ENCODE data around the gene CHD9.
"Not testable (repeated sequence)": the region's sequence is repeated elsewhere in the genome, so short reads cannot be mapped to it uniquely, and the experiment has no call there.

The CHD9 gene

GRCh38 chr16:53051255-53051654, 3.5 kb upstream of the CHD9 start:
- not testable (repeated sequence) for DNase-seq

DNA sequence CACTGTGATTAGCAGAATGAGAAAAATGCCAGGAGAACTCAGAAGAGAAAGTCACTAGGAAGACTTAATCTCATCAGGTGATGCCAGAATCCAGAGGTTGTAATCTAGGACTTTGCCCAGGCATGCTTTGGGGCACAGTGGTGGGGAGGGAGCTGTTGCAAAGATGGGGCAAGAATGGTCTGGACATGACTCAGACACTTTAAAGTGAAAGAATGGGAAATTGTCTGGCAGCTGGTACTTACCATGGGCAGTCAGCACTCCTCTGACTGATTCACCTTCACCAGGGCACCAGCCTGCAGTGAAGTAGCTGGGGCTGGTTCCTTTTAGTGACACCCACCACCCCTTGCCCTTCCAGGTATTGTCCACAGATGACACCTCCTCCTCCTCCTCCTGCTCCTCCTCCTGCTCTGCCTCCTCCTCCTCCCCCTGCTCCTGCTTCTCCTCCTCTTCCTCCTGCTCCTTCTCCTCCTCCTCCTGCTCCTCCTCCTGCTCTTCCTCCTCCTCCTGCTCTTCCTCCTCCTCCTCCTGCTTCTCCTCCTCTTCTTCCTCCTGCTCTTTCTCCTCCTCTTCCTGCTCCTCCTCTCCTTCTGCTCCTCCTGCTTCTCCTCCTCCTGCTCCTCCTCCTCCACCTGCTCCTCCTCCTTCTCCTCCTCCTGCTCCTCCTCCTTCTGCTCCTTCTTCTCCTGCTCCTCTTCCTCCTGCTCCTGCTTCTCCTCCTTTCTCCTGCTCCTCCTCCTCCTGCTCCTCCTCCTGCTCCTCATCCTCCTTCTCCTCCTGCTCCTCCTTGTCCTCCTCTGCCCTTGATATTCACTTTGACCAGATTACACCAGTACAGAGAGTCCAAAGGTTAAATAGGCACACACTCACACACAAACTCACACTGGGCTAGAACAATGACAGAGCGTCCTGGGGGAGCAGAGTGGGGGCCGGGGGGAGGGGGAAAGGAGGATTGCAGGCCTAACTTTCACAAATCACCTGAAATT, 2.0 kb upstream of the CHD9 start, which contains the start of gene CHD9NB:
Gene CHD9NB, minus strand, starts transcription at position 379 of the 983 bp plus-strand sequence. CDS start 8,739 bp downstream, outside the sequence.
- DNase-seq, result peak; percentile 20 to 68

- DNase-seq, result no peak
These were observed 673 bp upstream of the CHD9 start for GRCh38 chr16:53053967-53054669.

- peak in 1 of 2 experiments; percentile 50 for DNase-seq
These were observed 975 bp downstream of the CHD9 start for GRCh38 chr16:53055541-53056391.

- no peak for DNase-seq
These were observed 1.6 kb downstream of the CHD9 start for GRCh38 chr16:53056392-53056881.

- DNase-seq, result no peak
These were observed 2.9 kb downstream of the CHD9 start for GRCh38 chr16:53057658-53058057.

GRCh38 chr16:53058441-53058840, 3.6 kb downstream of the CHD9 start:
- no peak for DNase-seq

- no peak for DNase-seq
These were observed 4.1 kb downstream of the CHD9 start for GRCh38 chr16:53058882-53059281.

DNA sequence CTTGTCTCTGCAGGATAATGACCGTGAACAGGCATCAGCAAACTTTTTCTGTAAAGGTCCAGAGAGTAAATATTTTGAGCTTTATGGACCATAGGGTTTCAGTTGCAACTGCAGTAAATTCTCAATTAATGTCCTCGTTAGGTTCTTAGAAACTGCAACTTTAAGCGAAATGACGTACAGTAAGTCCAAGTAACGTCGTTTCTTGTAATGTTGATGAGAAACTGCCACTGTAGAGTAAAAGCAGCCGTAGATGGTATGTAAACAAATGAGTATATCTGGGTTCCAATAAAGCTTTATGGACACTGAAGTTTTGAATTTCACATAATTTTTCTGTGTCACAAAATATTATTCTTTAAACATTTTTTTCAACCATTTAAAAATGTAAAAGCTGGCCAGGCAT, 4.9 kb downstream of the CHD9 start:
- DNase-seq, result no peak

DNA sequence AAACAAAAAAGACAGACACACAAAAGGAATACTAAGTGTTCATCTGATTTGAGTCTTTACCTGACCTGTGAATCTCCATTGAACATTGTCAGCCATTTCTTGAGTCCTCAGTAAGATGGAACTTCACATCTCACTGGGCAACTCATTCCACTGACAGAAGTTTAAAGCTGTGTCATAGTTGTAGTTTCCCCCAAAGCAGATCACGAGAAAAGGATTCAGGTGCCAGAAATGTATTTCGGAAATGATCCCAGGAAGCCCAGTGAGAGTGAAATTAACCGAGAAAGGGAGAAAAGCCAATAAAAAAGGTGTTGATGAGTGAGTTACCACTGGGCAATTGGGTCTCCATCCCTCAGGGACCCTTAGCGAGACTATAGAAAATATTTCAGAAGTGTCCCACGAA, 6.5 kb downstream of the CHD9 start:
- no peak for DNase-seq

DNA sequence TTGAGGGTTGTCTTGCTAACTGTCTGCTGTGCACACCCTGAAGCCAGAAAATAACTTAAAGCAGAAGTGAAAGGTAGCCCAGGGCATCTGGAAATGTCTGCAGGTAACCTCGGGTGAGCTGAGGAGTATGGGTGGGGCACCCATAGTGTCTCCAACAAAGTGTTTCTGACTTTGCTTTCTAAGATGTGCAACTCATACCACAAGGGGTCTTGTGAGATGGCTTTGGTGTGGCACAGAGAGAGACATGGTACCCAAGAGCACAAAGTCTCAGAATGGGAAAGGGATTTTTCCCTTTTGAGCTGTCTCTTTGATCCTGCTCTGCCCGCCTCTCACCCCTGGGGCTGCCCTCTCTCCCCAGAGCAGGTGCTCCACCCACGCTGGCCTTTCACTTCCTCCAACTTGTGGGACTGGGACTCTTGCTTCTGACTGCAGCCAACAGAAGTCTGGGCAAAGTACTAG, 6.9 kb downstream of the CHD9 start:
- no peak for DNase-seq

DNA sequence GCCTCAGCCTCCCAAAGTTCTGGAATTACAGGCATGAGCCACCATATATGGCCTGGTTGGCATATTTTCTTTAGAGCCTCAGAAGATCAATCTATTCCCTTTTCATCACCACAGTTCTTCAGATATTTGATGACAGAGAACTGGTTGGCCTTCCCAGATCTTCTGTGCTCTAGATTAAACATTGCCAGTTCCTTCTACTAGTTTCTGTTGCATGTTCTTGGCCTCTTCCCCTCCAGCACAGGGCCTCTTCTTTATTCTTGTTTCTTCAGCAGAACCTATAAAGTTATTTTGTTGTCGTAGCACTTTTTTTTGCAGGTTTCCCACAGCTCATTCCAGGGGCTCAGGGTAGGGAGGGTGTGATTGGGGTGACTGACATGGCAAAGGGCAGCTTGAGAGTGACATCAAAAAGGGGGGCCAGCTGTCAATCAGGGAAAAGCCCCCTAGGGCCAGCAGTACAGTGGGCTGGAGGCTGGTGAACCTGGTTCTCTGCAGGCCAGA, 9.3 kb downstream of the CHD9 start:
- DNase-seq, result no peak

DNA sequence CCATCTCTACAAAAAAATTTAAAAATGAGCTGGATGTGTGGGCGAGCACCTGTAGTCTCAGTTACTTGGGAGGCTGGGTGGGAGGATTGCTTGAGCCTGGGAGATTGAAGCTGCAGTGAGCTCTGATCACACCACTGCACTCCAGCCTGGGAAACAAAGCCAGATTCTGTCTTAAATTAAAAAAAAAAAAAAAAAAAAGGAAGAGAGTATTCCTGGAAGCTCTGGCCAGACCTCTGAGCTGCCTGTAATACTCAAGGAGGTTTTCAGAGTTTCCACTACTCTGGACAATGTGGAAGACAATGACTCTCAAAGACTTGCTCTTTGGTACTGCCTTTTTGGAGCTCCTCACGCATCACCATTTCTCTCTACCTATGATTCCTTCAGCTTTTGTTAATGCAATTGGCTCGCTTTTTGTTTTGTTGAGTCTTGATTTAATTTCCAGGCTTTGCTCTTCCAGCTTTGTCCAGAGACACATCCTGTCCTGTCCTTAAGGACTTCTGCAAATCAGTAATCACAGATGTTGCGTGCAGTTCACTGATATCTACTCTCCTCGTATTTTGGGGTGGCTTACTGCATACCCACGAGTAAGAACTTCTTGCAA, 10.8 kb downstream of the CHD9 start:
- no peak for DNase-seq

DNA sequence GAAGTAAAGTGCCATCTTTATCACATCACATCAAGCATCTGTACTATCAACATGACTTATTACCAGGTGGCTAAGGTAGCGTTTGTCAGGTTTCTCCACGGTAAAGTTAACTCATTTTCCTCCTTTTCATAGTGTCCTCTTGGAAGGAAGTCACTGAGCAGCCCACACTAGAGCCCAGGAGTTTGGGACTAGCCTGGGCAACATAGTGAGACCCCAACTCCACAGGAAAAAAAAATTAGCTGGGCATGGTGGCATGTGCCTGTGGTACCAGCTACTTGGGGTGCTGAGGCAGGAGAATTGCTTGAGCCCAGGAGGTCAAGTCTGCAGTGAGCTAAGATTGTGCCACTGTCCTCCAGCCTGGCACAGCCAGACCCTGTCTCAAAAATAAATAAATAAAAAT, 12.9 kb downstream of the CHD9 start:
- DNase-seq, result no peak

GRCh38 chr16:53068423-53068833, 13.6 kb downstream of the CHD9 start:
- no peak for DNase-seq

- no peak for DNase-seq
These were observed 15.0 kb downstream of the CHD9 start for GRCh38 chr16:53069772-53070171.

GRCh38 chr16:53071748-53072301, 17.0 kb downstream of the CHD9 start:
- DNase-seq, result no peak

GRCh38 chr16:53073022-53073421, 18.2 kb downstream of the CHD9 start:
- no peak for DNase-seq

DNA sequence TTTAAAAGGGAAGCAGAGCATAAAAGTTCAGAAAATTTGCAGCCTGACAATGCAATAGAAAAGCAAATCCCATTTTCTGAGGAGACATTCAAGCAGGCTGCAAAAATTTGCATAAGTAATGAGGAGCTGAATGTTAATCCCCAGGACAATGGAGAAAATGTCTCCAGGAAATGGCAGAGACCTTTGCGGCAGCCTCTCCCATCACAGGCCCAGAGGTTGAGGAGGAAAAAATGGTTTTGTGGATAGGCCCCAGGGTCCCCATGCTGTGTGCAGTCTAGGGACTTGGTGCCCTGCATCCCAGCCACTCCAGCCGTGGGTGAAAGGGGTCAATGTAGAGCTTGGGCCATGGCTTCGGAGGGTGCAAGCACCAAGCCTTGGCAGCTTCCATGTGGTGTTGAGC, 19.5 kb downstream of the CHD9 start:
- not testable (repeated sequence) for DNase-seq

DNA sequence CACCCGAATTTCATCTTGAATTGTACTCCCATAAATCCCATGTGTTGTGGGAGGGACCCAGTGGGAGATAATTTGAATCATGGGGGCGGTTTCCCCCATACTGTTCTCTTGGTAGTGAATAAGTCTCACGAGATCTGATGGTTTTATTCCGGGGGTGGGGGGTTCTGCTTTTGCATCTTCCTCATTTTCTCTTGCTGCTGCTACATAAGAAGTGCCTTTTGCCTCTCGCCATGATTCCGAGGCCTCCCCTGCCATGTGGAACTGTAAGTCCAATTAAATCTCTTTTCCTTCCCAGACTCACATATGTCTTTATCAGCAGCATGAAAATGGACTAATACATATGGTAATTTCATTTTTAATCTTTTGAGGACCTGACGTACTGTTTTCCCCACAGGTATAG, 20.7 kb downstream of the CHD9 start:
- not testable (repeated sequence) for DNase-seq

- no peak for DNase-seq
These were observed 23.5 kb downstream of the CHD9 start for GRCh38 chr16:53078247-53078646.

All from SW 1271 (cell line).